ENCODE data around the gene PSD2.

Gene PSD2

GRCh38 chr5:139795074-139796001 lies at the start of gene PSD2:
PSD2 (plus strand) TSS chr5:139795808; CDS start chr5:139809441, 13,633 bp downstream.
- in situ Hi-C loops (cut with MboI; ENCODE audit: low sequenced_read_pairs) = loop anchor here (25.0 kb wide), 1 partner anchor 367 kb away; no protein-coding TSS in a partner anchor

- in situ Hi-C loops (cut with MboI; ENCODE audit: low sequenced_read_pairs) = no loop called here
Observed at GRCh38 chr5:139746691-139747582, 48.7 kb upstream of the PSD2 start.

- in situ Hi-C loops (cut with MboI; ENCODE audit: low sequenced_read_pairs) = no loop called here
Observed at GRCh38 chr5:139747583-139748504, 47.8 kb upstream of the PSD2 start.

- in situ Hi-C loops (cut with MboI; ENCODE audit: low sequenced_read_pairs) = no loop called here
Observed at GRCh38 chr5:139748505-139748826, 47.1 kb upstream of the PSD2 start.

GRCh38 chr5:139749242-139749641 lies 46.4 kb upstream of the PSD2 start:
- in situ Hi-C loops (cut with MboI; ENCODE audit: low sequenced_read_pairs) = no loop called here

- in situ Hi-C loops (cut with MboI; ENCODE audit: low sequenced_read_pairs) = loop anchor here (25.0 kb wide), 2 partner anchors 114 to 339 kb away; partner anchors contain the start of genes CXXC5 and SPATA24
Observed at GRCh38 chr5:139751236-139751635, 44.4 kb upstream of the PSD2 start.

- in situ Hi-C loops (cut with MboI; ENCODE audit: low sequenced_read_pairs) = loop anchor here (25.0 kb wide), 2 partner anchors 115 to 340 kb away; partner anchors contain the start of genes CXXC5 and SPATA24
Observed at GRCh38 chr5:139752506-139753473, 42.8 kb upstream of the PSD2 start.

GRCh38 chr5:139755892-139756671 lies 39.5 kb upstream of the PSD2 start:
- in situ Hi-C loops (cut with MboI; ENCODE audit: low sequenced_read_pairs) = loop anchor here (25.0 kb wide), 2 partner anchors 119 to 344 kb away; partner anchors contain the start of genes CXXC5 and SPATA24

GRCh38 chr5:139756971-139757370 lies 38.6 kb upstream of the PSD2 start:
- in situ Hi-C loops (cut with MboI; ENCODE audit: low sequenced_read_pairs) = loop anchor here (25.0 kb wide), 2 partner anchors 120 to 345 kb away; partner anchors contain the start of genes CXXC5 and SPATA24

GRCh38 chr5:139757727-139758509 lies 37.7 kb upstream of the PSD2 start:
- in situ Hi-C loops (cut with MboI; ENCODE audit: low sequenced_read_pairs) = loop anchor here (25.0 kb wide), 2 partner anchors 121 to 346 kb away; partner anchors contain the start of genes CXXC5 and SPATA24

- in situ Hi-C loops (cut with MboI; ENCODE audit: low sequenced_read_pairs) = loop anchor here (25.0 kb wide), 2 partner anchors 121 to 346 kb away; partner anchors contain the start of genes CXXC5 and SPATA24
Observed at GRCh38 chr5:139758510-139759075, 37.0 kb upstream of the PSD2 start.

- in situ Hi-C loops (cut with MboI; ENCODE audit: low sequenced_read_pairs) = loop anchor here (25.0 kb wide), 2 partner anchors 122 to 347 kb away; partner anchors contain the start of genes CXXC5 and SPATA24
Observed at GRCh38 chr5:139759219-139759721, 36.3 kb upstream of the PSD2 start.

- in situ Hi-C loops (cut with MboI; ENCODE audit: low sequenced_read_pairs) = loop anchor here (25.0 kb wide), 2 partner anchors 123 to 348 kb away; partner anchors contain the start of genes CXXC5 and SPATA24
Observed at GRCh38 chr5:139760066-139761056, 35.2 kb upstream of the PSD2 start.

- in situ Hi-C loops (cut with MboI; ENCODE audit: low sequenced_read_pairs) = loop anchor here (25.0 kb wide), 2 partner anchors 124 to 349 kb away; partner anchors contain the start of genes CXXC5 and SPATA24
Observed at GRCh38 chr5:139761057-139761450, 34.6 kb upstream of the PSD2 start.

- in situ Hi-C loops (cut with MboI; ENCODE audit: low sequenced_read_pairs) = loop anchor here (25.0 kb wide), 2 partner anchors 124 to 349 kb away; partner anchors contain the start of genes CXXC5 and SPATA24
Observed at GRCh38 chr5:139761501-139761900, 34.1 kb upstream of the PSD2 start.

All from HL-60/S4 treated with retinoic acid at 250 ng/mL for 4 days and 3 days (cell line).